ENCODE data around the gene ARF1. TPM values are rescaled to one million over a fixed set of nuclear protein-coding genes. Genes with fewer than 3 reads are reported as not detected.

The ARF1 gene
- total RNA-seq, 1 donor from 2014 or later = 447 TPM

GRCh38 chr1:228094432-228095016, 12.0 kb downstream of the ARF1 start:
- no peak overlapping the region for H3K4me3 ChIP-seq
- no peak overlapping the region for H3K27ac ChIP-seq
- H3K36me3 ChIP-seq = peaks cover 32 to 34% of the 10 kb centered on the region in 2 donors
- H3K9me3 ChIP-seq = peaks cover 0 to 6% of the 10 kb centered on the region in 2 donors
- no peak for DNase-seq (ENCODE audit: low spot score in 2 of 2)
- peaks cover 9 to 16% of the 10 kb centered on the region in 2 donors for H3K4me1 ChIP-seq
- intact Hi-C loops (cut with DNase I) = no loop called here
- no peaks in the 10 kb centered on the region for H3K27me3 ChIP-seq
- no peak for TF ChIP-seq CTCF (IDR thresholded peaks at IDR 0.05)

DNA sequence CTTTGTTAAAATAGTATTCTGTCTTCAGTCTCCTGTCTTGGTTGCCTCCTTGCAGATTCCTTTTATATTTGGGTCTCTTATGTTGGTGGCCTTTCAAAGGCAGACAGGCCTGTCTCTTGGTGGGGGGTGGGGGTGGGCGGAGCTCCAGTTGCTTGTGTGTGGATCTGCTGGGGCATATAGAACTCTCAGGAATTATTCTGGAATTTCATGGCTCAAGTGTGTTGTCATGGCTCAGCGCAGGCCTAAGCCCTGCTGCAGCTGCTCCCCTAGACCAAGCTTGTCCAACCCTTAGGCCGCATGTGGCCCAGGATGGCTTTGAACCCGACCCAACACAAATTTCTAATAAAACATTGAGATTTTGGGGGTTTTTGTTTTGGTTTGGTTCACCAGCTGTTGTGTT, 12.7 kb downstream of the ARF1 start:
- no peaks in the 10 kb centered on the region for H3K27me3 ChIP-seq
- H3K27ac ChIP-seq = no peak overlapping the region
- H3K9me3 ChIP-seq = peaks cover 0 to 6% of the 10 kb centered on the region in 2 donors
- H3K4me1 ChIP-seq = peaks cover 3 to 9% of the 10 kb centered on the region in 2 donors
- no peak overlapping the region for H3K4me3 ChIP-seq
- intact Hi-C loops (cut with DNase I) = no loop called here
- TF ChIP-seq CTCF (IDR thresholded peaks at IDR 0.05) = no peak
- H3K36me3 ChIP-seq = peaks cover 38 to 40% of the 10 kb centered on the region in 2 donors
- DNase-seq (ENCODE audit: low spot score in 2 of 2) = no peak

DNA sequence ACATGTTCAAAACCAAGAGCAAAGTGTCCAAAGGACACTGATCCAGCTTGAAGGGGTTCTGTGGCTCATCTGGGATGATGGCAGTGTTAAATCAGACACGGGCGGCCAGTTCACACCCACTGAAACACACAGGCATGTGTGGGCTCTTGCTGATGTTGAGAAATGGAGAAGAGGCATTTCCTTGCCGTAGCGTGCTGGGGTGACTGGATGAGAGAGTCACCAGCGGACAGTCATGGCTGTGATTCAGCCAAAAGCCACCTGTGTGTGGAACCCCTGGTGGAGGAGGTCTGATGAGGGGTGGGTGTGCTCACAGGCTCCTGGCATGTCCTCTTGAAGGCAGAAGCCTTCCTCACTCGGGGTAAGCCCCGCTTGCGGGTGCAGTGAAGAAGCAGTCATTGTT, 13.4 kb downstream of the ARF1 start:
- H3K4me1 ChIP-seq = peaks cover 0 to 3% of the 10 kb centered on the region in 2 donors
- no peak overlapping the region for H3K4me3 ChIP-seq
- H3K27me3 ChIP-seq = no peaks in the 10 kb centered on the region
- no peak overlapping the region for H3K27ac ChIP-seq
- peaks cover 39 to 48% of the 10 kb centered on the region in 2 donors for H3K36me3 ChIP-seq
- DNase-seq (ENCODE audit: low spot score in 2 of 2) = no peak
- intact Hi-C loops (cut with DNase I) = no loop called here
- peaks cover 0 to 6% of the 10 kb centered on the region in 2 donors for H3K9me3 ChIP-seq
- TF ChIP-seq CTCF (IDR thresholded peaks at IDR 0.05) = no peak

DNA sequence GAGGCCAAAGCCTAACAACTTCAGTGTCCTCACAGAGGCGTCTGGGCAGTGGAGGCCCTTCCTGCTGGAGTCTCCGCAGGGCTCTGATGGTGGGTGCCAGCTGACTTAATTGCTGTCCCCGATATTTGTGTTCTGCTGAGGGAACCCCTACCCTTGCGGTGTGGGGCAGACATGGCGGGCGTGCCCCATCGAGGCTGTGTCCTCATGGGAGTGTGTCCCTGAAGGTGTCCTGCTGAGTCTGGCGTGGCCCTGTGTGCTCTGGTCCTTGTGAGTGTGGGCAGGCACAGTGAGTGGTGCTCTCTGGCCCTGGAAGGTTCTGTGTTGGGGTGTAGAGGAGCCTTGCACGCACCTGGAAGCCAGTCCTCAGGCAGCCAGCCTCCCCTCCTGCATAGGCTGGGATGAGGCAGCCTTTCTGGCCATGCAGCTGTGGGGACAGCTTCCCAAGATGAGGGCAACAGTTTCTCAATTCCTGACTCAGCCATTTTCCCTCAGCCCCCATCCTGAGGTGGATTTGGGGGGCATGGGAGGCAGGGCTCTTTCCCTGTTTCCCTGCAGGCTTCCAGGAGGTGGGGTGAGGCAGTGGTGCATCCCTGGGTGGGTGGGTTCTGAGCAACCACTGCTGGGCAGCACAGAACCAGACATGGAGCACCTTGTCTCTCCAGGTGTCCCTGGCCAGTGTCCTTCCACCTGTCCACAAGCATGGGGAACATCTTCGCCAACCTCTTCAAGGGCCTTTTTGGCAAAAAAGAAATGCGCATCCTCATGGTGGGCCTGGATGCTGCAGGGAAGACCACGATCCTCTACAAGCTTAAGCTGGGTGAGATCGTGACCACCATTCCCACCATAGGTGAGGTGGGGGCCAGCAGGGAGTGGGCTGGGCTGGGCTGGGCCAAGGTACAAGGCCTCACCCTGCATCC, 14.2 kb downstream of the ARF1 start:
- Histone ChIP-seq H3K4me1 (peaks cover 0 to under 1% of the 10 kb centered on the region in 2 donors), H3K36me3 (peaks cover 39 to 50% of the 10 kb centered on the region in 2 donors), H3K27ac (no peak overlapping the region), H3K4me3 (no peak overlapping the region), H3K27me3 (no peaks in the 10 kb centered on the region), H3K9me3 (peaks cover 0 to 6% of the 10 kb centered on the region in 2 donors)
- no peak for TF ChIP-seq CTCF (IDR thresholded peaks at IDR 0.05)
- intact Hi-C loops (cut with DNase I) = no loop called here
- peak in 1 of 2 donors; percentile 30 for DNase-seq (ENCODE audit: low spot score in 2 of 2)

DNA sequence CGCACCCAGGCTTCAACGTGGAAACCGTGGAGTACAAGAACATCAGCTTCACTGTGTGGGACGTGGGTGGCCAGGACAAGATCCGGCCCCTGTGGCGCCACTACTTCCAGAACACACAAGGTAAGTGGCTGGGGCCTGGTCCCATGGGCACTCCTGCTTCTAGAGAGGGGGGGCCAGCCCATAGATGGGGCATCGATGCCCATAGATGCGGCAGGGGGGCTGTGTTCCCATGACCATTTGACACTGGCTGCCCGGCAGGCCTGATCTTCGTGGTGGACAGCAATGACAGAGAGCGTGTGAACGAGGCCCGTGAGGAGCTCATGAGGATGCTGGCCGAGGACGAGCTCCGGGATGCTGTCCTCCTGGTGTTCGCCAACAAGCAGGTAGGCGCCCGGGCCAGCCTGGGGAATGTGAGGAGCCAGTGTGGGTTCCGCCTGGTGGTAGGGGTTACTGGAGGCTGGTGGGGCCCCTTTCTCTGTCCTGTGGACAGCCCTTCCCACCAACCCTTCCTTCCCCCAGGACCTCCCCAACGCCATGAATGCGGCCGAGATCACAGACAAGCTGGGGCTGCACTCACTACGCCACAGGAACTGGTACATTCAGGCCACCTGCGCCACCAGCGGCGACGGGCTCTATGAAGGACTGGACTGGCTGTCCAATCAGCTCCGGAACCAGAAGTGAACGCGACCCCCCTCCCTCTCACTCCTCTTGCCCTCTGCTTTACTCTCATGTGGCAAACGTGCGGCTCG, 15.0 kb downstream of the ARF1 start:
- Histone ChIP-seq H3K27ac (no peak overlapping the region), H3K4me1 (peaks cover 0 to 9% of the 10 kb centered on the region in 2 donors), H3K4me3 (no peak overlapping the region), H3K9me3 (peaks cover 0 to 6% of the 10 kb centered on the region in 2 donors), H3K27me3 (no peaks in the 10 kb centered on the region), H3K36me3 (peaks cover 39 to 50% of the 10 kb centered on the region in 2 donors)
- intact Hi-C loops (cut with DNase I) = no loop called here
- TF ChIP-seq CTCF (IDR thresholded peaks at IDR 0.05) = no peak
- DNase-seq (ENCODE audit: low spot score in 2 of 2) = no peak
